ENCODE data around the gene RHAG.
"Not testable (repeated sequence)": the region's sequence is repeated elsewhere in the genome, so short reads cannot be mapped to it uniquely, and the experiment has no call there.

Gene RHAG

DNA sequence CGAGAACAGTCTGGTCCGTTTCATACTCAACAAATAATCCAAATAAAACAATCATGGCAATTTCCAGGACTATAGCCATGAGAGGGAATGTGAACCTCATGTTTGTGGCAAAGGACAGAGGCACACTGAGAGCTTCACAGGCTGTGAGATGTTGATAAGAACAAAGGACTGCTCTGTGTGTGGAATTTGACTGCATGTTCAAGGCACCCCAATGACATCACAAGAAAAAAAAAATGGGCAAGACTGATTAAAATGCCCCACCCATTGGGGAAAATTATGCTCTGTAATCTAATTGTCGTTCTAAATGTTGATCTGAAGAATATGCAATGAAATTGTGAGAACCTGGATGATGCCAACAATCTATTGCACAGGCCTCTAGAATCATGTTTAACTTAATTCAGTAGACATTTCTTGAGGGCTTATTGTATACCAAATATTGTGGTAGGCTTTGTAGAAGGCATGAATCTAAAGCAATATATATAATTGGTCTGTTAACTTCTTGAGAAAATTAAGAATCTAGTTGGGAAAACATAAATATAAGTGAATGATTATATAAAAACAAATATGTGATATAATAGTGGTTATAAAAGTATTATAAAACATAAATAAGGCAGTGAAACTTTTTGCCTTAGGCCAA, at the start of gene RHAG:
RHAG (minus strand) TSS at position 127 of the 637 bp plus-strand sequence; CDS start at position 100, 27 bp downstream.
- DNase-seq (ENCODE audit: low read depth in 2 of 2): no peak

DNA sequence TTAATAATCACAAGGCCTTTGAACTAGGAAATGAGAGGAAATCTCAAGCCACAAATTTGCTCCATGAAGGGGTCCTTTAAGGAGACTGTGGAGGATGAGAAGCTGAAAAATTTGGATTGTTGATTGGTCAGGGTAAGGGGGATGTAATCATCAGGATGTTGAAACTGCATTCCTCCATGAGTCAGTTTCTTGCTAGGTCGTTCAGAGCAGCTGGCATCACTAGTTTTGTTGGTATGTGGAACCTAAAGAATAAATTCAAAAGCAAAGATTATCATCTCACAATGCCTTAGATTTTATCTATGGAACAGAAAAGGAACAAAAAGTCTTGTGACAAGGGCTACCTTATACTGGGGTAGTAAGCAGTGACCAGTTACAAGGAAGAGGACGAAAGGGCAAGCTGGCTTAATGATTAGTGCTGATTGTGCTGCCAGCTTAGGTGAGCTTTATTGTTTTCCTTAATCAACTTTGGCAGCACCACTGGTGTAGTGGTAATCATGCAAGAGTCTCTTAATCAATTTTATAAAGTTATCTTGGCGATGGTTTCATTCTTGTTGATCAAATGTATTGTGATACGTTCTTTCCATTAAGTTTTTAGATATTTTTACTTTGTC, 40.1 kb upstream of the RHAG start:
- DNase-seq (ENCODE audit: low read depth in 2 of 2): peak; percentile 4 to 6

DNA sequence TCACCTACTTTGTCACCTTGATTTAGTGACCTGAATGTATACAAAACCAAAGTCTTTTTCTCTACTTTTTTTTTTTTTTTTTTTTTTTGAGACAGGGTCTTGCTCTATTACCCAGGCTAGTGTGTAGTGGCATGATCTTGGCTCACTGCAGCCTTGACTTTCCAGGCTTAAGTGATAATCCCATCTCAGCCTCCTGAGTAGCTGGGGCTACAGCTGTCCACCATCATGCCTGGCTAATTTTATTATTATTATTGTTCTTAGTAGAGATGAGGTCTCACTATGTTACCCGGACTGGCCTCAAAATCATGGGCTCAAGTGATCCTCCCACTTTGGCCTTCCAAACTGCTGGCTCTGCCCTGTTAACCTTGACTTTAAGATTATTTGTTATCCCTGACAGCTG, 39.2 kb upstream of the RHAG start:
- no peak for DNase-seq (ENCODE audit: low read depth in 2 of 2)

DNA sequence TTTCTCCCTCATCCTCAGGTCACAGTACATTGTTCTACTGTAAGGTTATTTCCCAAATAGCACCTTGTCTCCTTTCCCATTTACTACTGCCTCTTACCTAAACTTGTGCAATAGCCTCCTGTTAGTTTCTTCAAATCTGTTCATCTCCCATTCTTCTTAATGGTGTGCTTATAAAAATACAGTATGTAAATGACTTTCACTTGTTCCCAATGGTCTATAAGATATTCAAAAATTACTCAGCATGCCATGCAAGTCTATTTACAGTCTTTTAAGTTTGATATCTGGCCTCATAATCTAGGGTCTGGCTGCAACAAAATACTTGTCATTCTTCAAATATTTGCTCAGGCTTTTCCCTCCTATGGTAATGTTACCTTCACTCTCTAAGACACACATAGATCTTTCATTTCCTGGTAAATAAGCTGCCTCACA, 31.5 kb upstream of the RHAG start:
- DNase-seq (ENCODE audit: low read depth in 2 of 2): no peak

DNA sequence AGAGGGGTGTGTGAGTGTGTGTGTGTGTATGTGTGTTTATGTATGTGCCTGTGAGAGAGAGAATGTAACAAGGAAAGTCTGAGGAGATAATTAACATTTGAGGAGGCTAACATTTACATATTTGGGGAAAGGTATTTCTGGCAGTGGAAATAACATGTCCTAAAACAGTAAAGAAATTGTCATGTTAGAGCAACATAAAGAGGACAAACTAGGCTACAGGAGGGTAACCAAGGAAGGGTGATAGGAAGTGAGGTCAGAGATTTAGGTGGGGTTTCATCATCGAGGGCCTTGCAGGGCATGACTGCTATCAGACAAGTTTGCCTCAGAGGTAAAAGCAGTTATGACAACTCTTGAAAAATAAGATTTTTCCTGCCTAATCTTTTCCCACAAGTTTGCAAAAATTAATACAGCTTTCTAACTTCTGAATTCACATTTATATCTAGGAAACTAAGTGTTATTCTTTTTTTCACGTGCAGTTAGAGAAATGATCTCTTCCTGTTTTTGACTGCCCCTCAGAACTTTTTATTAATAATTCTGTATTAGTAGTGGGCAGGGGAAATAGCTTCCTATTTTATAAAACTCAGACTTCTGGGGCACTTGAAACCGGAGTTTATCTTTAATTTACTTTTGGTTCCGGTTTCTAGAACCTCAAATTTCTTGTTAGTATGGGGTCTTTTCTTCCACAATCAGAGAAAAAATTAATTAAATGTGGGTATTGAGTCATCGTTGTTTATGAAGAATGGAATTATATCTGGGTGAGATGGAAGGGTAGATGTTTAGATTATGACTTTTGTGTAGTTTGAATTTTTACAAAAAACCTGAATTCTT, 30.5 kb upstream of the RHAG start:
- DNase-seq (ENCODE audit: low read depth in 2 of 2): no peak

DNA sequence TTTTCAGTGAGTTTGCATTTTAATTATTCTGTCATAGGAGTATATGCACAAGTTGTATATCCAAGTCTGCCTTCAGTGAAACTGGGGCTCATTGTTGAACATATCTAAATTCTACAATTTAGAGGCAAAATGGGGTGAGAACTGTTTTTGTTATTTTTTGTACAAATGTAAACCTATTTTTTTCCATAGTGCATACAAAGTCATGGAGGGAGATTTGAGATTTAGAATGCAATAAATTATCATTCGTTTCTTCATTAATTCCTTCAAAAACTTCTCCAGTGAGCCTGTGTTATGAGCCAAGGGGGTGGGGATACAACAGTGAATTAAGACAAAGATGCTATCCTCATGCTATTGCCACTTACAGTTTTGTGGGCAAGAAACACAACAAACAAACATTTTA, 29.8 kb upstream of the RHAG start:
- no peak for DNase-seq (ENCODE audit: low read depth in 2 of 2)

DNA sequence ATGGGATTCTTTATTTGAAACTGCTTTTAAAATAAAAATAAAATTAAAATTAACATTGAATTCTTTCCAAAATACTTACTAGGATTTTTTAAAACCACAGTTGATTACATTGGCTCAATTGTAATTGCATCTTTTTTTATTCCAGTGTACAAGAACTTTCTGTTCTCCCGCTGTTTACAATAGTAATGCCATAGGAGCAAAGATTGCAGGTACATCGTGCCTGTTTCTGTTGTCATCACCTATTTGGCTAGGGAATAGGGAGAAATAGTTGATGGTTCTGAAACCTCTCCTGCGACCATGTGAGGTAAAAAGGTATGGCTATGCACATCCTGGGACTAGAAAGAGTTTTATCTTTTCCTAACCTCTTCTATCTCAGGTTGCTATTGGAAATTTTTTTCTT, 28.2 kb upstream of the RHAG start:
- no peak for DNase-seq (ENCODE audit: low read depth in 2 of 2)

DNA sequence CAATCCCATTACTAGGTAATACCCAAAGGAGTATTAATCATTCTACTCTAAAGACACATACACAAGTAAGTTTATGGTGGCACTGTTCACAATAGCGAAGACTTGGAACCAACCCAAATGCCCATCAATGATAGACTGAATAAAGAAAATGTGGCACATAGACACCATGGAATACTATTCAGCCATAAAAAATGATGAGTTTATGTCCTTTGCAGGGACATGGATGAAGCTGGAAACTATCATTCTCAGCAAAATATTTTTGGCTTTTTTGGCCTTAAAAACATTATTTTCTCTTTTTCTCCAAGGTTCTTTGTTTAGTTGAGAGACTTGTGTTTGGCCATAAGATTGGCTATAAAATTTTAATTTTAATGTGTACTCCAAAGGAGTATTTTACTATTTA, 27.4 kb upstream of the RHAG start:
- DNase-seq (ENCODE audit: low read depth in 2 of 2): not testable (repeated sequence)

DNA sequence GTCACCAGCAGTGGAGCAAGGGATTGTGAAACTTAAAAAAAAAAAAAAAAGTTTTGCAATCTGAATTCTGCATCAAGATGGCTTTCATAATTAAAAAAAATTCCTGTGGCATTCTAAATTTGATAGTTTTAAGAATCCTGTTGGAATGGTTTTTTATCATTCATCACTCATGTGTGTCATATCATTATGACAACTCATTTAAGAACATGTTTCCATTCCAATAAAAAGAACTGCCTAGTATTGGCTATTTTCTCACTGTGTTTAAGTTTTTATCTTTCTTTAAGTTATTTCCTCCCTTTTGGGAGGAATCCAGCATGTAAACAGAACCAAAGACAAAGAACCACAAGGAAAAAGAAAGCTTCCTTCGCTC, 26.2 kb upstream of the RHAG start:
- no peak for DNase-seq (ENCODE audit: low read depth in 2 of 2)

DNA sequence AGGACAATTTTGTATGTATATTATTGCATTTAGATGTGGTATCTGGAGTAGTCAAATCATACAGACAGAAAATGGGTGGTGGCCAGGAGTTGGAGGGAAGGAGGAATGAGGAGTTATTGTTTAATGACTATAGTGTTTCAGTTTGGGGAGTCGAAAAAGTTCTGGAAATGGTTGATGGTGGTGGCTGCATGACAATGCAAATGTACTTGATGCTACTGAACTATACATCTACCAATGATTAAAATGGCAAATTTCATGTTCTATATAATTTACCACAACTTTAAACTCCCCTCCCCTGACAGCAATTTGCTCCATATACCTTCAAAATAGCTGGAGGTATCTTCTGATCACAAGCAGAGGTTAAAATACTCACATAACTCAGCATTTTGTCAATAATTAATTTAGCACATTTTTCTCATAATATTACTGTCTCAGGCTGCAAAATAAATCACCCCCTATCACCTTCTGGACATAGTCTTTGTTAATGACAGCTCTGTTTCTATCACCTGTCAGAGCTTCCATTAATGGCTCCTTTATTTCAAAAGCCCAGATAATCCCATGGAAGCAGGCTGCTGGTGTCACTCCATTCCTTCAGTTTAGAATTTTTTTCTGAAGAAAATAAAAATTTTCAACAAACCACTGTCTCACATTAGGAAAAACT, 25.7 kb upstream of the RHAG start:
- DNase-seq (ENCODE audit: low read depth in 2 of 2): no peak

DNA sequence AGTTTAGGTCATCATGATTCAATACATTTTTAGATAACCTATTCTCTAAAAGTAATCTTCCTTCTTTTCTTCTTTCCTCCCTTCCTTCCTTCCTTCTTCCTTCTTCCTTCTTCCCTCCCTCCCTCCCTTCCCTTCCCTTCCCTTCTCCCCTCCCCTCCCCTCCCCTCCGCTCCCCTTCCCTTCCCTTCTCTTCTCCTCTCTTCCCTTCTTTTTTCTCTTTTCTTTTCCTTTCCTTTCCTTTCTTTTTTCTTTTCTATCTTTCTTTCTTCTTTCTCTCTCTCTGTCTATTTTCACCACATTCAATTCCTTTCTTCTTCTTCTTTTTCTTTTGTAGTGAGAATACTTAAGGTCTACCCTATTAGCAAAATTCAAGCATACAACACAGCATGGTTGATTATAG, 17.3 kb upstream of the RHAG start:
- no peak for DNase-seq (ENCODE audit: low read depth in 2 of 2)

DNA sequence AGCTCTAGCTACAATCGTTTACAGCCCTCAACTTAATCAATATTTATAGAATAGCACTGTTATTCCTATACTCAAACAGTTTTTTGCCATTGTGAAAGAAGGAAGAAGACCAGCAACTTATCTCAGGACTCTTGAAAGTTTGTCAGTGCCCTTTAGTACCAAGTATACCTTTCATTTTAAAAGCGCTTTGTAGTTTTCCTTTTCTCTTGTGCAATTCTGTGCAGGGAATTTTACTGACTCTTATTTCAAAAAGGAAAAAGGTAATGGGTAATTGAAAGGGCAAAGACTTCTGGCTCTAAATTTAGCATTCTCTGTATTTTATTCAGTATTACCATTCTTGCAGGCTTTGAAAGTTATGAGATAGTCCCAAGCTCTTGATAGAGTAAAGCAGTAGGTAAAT, 16.8 kb upstream of the RHAG start:
- no peak for DNase-seq (ENCODE audit: low read depth in 2 of 2)

DNA sequence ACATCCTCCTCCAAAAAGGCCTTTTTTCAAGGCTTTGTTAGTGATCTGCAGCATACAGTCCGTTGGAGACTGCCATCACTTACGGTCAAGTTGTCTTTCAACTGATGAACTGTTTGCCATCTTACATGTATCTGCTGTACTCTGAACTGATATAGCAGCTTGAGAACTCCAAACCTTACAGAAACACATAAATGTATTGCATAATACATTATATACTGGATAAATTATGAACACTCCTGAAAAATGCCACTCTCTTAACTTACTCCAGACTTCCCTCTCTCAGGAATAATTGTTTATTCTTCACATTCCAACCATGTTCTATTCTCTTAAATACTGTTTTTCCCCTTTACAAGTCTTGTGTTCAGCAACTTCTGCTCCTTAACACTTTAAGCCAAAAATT, 14.6 kb upstream of the RHAG start:
- no peak for DNase-seq (ENCODE audit: low read depth in 2 of 2)

DNA sequence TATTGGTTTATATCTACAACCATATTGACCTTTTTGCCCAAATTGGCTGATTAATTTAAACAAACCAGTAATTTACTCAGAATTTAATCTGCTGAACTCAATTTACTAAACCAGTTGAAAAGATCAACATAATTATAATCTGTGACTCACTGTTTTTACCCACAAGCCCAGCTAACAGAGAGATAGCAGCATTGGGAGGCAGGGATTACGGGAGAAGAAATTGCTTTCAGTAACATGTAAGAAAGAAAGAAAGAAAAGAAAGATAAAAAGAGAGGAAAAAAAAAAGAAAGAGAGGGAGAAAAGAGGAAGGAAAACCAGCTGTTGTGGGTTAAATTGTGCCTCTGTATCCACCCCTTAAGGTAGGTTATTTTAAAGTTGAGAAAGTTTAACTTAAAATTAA, 13.3 kb upstream of the RHAG start:
- DNase-seq (ENCODE audit: low read depth in 2 of 2): no peak

DNA sequence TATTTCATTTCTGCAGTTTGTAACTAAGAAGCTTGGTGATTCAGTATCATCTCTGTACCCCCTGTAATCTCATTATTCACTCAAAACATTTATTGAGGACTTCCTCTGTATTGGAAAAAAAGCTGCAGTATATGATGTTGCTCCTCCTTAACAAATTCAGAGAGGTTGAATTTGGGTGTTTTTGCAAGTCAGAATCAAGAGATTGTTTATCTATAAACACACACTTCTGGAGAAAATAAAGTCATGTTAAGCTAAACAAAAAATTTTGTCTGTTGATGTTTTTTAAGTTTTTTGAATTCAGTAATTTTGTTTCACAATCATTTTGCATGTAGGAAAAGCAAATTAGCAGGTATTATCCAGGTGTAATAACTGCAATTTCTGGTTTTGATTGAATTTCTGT, 11.4 kb upstream of the RHAG start:
- no peak for DNase-seq (ENCODE audit: low read depth in 2 of 2)

DNA sequence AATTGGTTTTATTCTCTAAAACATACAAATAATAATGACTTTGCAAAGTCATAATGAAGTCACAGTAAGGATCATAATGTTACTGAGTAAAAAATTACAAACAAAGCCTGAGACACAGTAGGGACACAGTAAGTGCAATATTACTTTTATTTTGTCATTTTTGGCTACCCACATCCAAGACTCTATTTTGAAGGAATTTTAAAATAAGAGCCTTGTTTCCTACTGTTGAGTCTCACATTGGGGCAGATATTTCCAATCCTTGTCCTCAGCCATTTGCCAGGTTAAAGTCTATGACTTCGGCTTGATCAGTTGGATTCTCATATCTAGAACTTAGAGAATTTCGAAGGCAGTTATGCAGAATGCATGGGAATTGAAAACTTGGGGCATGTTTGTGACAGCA, 10.8 kb upstream of the RHAG start:
- DNase-seq (ENCODE audit: low read depth in 2 of 2): no peak

DNA sequence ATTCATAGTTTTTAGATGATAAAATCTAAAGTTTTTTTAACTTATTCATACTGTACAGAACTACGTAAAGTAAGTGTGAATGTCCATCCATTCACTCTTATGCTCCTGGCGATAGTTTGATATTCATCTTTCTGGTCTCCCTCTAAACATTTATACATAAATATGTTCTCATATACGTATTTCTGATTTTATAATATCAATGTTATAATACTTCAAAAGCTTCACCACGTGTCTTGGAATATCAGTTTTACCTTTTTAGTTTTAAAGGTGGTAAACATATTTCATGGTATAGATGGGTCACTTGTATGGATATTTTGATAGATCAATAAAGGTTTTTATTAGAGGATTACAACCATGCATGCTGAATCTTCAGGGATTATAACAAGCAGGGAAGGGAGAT, 10.3 kb upstream of the RHAG start:
- DNase-seq (ENCODE audit: low read depth in 2 of 2): no peak

DNA sequence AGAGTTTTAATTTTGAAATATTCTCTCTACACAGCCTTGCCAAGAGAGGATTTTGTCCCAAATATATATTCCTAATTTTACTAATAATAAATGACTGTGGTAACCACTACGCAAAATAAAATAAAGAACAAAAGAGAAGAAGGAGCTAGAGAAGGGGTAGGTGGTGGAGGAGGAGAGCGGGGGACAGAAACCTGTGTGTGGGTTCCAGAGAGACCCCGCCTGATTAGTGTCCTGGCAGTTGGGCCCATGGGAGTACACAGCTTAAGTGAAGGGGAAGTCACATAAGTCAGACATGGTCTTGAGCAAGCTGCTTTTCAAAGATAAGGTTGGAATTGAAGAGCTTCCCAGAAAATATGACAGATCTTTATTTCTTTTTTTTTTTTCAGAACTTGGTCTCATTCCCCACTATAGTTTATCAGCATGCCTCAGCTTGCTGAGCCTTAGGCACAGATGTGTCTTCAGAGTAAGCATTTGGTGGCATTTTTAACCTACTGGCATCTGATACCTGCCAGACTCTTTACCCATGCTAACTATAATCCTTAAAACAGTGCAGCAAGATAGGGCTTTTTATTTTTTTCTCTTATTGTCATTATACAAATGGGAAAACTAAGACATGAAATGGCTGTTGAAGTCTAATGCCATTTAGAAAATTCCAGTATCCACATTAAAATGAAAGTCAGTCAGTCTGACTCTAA, 9.6 kb upstream of the RHAG start:
- no peak for DNase-seq (ENCODE audit: low read depth in 2 of 2)

DNA sequence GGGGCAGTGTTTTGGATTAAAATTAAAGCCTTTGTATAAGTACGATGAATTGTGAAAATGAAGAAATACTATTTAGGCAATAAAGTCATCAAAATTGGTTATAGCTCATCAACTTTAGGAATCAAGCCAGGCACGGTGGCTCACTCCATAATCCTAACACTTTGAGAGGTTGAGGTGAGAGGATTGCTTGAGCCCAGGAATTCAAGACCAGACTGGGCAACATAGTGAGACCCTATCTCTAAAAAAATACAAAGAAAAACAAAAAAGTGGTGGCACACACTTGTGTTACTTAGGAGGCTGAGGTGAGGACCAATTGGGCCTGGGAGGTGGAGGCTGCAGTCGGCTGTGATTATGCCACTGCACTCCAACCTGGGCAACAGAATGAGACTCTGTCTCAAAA, 8.5 kb upstream of the RHAG start:
- no peak for DNase-seq (ENCODE audit: low read depth in 2 of 2)

DNA sequence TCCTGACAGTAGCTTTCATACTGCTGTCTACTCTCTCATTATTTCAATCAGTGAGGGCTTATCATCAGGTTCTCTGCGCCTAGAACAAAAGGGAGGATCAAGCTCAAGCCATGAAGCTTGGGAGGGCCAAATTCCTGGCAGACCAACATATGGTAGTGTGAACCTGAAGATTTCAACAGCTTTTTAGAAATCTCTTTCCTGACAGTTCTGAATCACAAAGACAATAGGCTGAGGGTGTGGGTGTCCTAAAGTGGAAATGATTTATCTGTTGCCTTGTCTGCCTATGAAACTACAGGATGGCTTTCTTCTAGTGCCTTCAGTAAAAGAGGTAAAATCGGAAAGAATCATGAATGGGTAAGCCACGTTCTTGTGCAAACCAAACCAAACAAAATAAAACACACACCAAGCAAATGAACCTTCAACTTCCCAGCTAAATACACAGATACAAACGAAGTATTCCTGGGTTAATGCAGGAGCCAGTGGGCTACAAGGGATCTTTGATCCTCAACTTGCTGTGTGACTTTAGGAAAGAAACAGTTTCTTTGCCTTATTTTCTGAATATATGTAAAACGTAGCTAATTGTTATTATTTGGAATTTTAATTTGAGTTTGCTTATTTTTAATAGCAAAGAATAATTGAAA, 2.7 kb upstream of the RHAG start:
- DNase-seq (ENCODE audit: low read depth in 2 of 2): no peak

DNA sequence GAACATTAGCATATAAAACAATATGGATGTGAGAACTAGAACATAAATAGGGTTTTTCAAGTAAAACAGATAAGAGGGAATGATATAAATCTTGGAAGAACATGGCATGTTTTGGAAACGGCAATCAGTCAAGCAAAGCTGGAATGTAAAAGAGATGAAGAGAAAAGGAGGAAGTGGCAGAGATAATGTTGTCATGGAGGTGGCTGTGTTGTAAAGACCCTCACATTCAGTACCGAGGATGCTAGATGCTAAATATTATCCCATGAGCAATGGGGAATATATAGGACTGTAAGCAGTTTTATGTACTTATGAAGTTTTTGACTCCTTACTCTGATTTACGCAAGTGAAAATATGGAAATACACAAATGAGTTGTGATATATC, 702 bp upstream of the RHAG start:
- no peak for DNase-seq (ENCODE audit: low read depth in 2 of 2)
